H1 (cell line): ENCODE results near the gene TSPAN9. TPM values are rescaled to one million over a fixed set of nuclear protein-coding genes. Genes with fewer than 3 reads are reported as not detected.

ENCODE experiments used
- CTCF ChIA-PET: fragments of 300-600 bp; sonication (Branson Sonifier 250); formaldehyde crosslinking; loops from one replicate; lab custom pipeline; 2021; ENCODE audit not compliant: partially characterized antibody; lab: Charles Lee
- POLR2A ChIA-PET: fragments of 300-600 bp; sonication (Branson Sonifier 250); formaldehyde crosslinking; loops from one replicate; lab custom pipeline; 2021; ENCODE audit warnings: inconsistent platforms; ENCODE audit not compliant: partially characterized antibody; lab: Charles Lee
- DNase-seq, 2 experiments: peaks; one replicate each; pipeline versions ENCODE4 v3.0.0 to v3.0.0-alpha.2; 2010 to 2022; ENCODE audit warnings: low spot score in 2 of 2, low read depth in 1 of 2, mixed read lengths in 1 of 2
- FAIRE-seq: peaks from 2 replicates; lab custom pipeline; 2011; peaks lifted over from hg19 to GRCh38; lab: Jason Lieb, UNC
- H2AFZ ChIP-seq: 2 replicates; pipeline ENCODE4 v1.8.1; 2012; ENCODE audit warnings: low read length, inconsistent platforms
- H2AK5ac ChIP-seq: 2 replicates; pipeline ENCODE4 v1.6.1; 2013; ENCODE audit warnings: low read depth, low read length
- H2BK120ac ChIP-seq: replicated peaks from 2 replicates; pipeline ENCODE3; 2013; ENCODE audit warnings: low read depth, low read length, inconsistent platforms
- H2BK12ac ChIP-seq: 2 replicates; pipeline ENCODE4 v1.6.1; 2013; ENCODE audit warnings: low read depth, low read length
- H2BK15ac ChIP-seq: 2 replicates; pipeline ENCODE4 v1.6.1; 2013; ENCODE audit warnings: low read length
- H2BK20ac ChIP-seq: 2 replicates; pipeline ENCODE4 v1.6.1; 2013; ENCODE audit warnings: low read length
- H2BK5ac ChIP-seq: 2 replicates; pipeline ENCODE4 v1.6.1; 2013; ENCODE audit warnings: low read depth, low read length
- H3K14ac ChIP-seq: 2 replicates; pipeline ENCODE4 v1.6.1; 2013; ENCODE audit warnings: inconsistent platforms; ENCODE audit not compliant: insufficient read length
- H3K18ac ChIP-seq: 2 replicates; pipeline ENCODE4 v1.6.1; 2013; ENCODE audit warnings: low read length; ENCODE audit errors: extremely low read depth
- H3K23ac ChIP-seq: 2 replicates; pipeline ENCODE4 v1.6.1; 2013; ENCODE audit warnings: inconsistent platforms; ENCODE audit not compliant: insufficient read length
- H3K23me2 ChIP-seq: 2 replicates; pipeline ENCODE4 v1.6.1; 2013; ENCODE audit warnings: low read depth, low read length
- H3K27ac ChIP-seq: 2 replicates; pipeline ENCODE4 v1.6.1; 2011; ENCODE audit warnings: low read depth, low read length, inconsistent platforms
- H3K27me3 ChIP-seq, 4 experiments: replicated peaks in 1 of 4; 1 replicate in 1 of 4; 2 replicates in 3 of 4; pipeline versions ENCODE4 v1.6.1 to v1.8.1; 2011 to 2013; ENCODE audit warnings: low read length in 3 of 4, mild to moderate bottlenecking in 3 of 4, inconsistent platforms in 2 of 4, mixed read lengths in 2 of 4, moderate library complexity in 1 of 4; ENCODE audit not compliant: control insufficient read depth in 3 of 4, insufficient read depth in 3 of 4; ENCODE audit errors: extremely low read depth in 1 of 4
- H3K36me3 ChIP-seq, 4 experiments: 2 replicates each; pipeline versions ENCODE4 v1.6.1 to v1.8.1; 2011 to 2013; ENCODE audit warnings: mild to moderate bottlenecking in 4 of 4, low read length in 3 of 4, moderate library complexity in 2 of 4, control low read depth in 1 of 4, inconsistent platforms in 1 of 4; ENCODE audit not compliant: insufficient read depth in 4 of 4, control insufficient read depth in 2 of 4
- H3K4ac ChIP-seq: replicated peaks from 2 replicates; pipeline ENCODE3; 2013; ENCODE audit warnings: low read length, low read depth, mixed read lengths, inconsistent platforms; ENCODE audit not compliant: insufficient read length
- H3K4me1 ChIP-seq, 4 experiments: replicated peaks in 1 of 4; 1 replicate in 1 of 4; 2 replicates in 3 of 4; pipeline versions ENCODE4 v1.6.1 to v1.8.1; 2011 to 2013; ENCODE audit warnings: low read length in 3 of 4, inconsistent platforms in 2 of 4, mixed read lengths in 1 of 4; ENCODE audit not compliant: insufficient read depth in 4 of 4, control insufficient read depth in 3 of 4
- H3K4me2 ChIP-seq, 2 experiments: 2 replicates each; pipeline versions ENCODE4 v1.6.1 to v1.8.1; 2011 to 2013; ENCODE audit warnings: low read depth in 2 of 2, low read length in 2 of 2, control low read depth in 1 of 2, inconsistent platforms in 1 of 2, mild to moderate bottlenecking in 1 of 2; ENCODE audit not compliant: insufficient read depth in 1 of 2
- H3K4me3 ChIP-seq, 4 experiments: fragments of 200-600, 300-600 bp in 1 of 4; sonication (generic), shearing (Covaris generic), sonication (Bioruptor Twin) in 1 of 4; 2 replicates each; pipeline versions ENCODE4 v1.5.1 to v1.8.1; 2011 to 2016; ENCODE audit warnings: low read length in 4 of 4, low read depth in 3 of 4, control low read depth in 2 of 4, inconsistent platforms in 2 of 4, mild to moderate bottlenecking in 2 of 4, mixed read lengths in 1 of 4, moderate library complexity in 1 of 4; ENCODE audit not compliant: insufficient read depth in 2 of 4; ENCODE audit errors: extremely low read depth in 1 of 4
- H3K56ac ChIP-seq: replicated peaks from 2 replicates; pipeline ENCODE3; 2013; ENCODE audit warnings: low read depth, mild to moderate bottlenecking, mixed read lengths, low read length, inconsistent platforms; ENCODE audit not compliant: insufficient read length
- H3K79me1 ChIP-seq: 2 replicates; pipeline ENCODE4 v1.6.1; 2013; ENCODE audit warnings: low read depth, low read length, control low read depth
- H3K79me2 ChIP-seq, 2 experiments: 2 replicates each; pipeline versions ENCODE4 v1.6.1 to v1.8.1; 2012 to 2013; ENCODE audit warnings: low read length in 2 of 2, mild to moderate bottlenecking in 2 of 2, inconsistent platforms in 1 of 2; ENCODE audit not compliant: insufficient read depth in 2 of 2, control insufficient read depth in 1 of 2
- H3K9ac ChIP-seq, 4 experiments: replicated peaks in 1 of 4; 1 replicate in 1 of 4; 2 replicates in 3 of 4; pipeline versions ENCODE4 v1.6.1 to v1.8.1; 2011 to 2013; ENCODE audit warnings: low read depth in 3 of 4, low read length in 3 of 4, control low read depth in 2 of 4, mild to moderate bottlenecking in 2 of 4, moderate library complexity in 2 of 4, inconsistent platforms in 1 of 4; ENCODE audit errors: extremely low read depth in 1 of 4
- H3K9me3 ChIP-seq, 2 experiments: 2 replicates each; pipeline versions ENCODE4 v1.6.1 to v1.8.1; 2012 to 2013; ENCODE audit warnings: mild to moderate bottlenecking in 2 of 2, moderate library complexity in 2 of 2, control low read depth in 1 of 2, inconsistent platforms in 1 of 2, low read depth in 1 of 2, low read length in 1 of 2, mixed read lengths in 1 of 2; ENCODE audit not compliant: insufficient read depth in 2 of 2
- H4K20me1 ChIP-seq, 2 experiments: replicated peaks in 1 of 2; 2 replicates each; pipeline versions ENCODE3 to v1.8.1; 2011 to 2013; ENCODE audit warnings: inconsistent platforms in 2 of 2, low read length in 2 of 2, mild to moderate bottlenecking in 1 of 2; ENCODE audit not compliant: insufficient read depth in 2 of 2, control insufficient read depth in 1 of 2
- H4K5ac ChIP-seq: 2 replicates; pipeline ENCODE4 v1.6.1; 2013; ENCODE audit warnings: low read length, low read depth, mixed read lengths, inconsistent platforms; ENCODE audit not compliant: insufficient read length
- H4K8ac ChIP-seq: 2 replicates; pipeline ENCODE4 v1.8.0; 2013; ENCODE audit warnings: mild to moderate bottlenecking, moderate library complexity, low read length, inconsistent platforms; ENCODE audit not compliant: insufficient read depth; ENCODE audit errors: extremely low read depth
- H4K91ac ChIP-seq: replicated peaks from 2 replicates; pipeline ENCODE3; 2013; ENCODE audit warnings: low read length, mixed read lengths, inconsistent platforms; ENCODE audit not compliant: insufficient read length
- CREB1 ChIP-seq: IDR thresholded peaks from 2 replicates; pipeline ENCODE4 v1.6.1; 2012; ENCODE audit warnings: inconsistent platforms
- EZH2 ChIP-seq: fragments of 200-600 bp; sonication (generic); IDR thresholded peaks from 2 replicates; pipeline ENCODE4 v1.7.1; 2012; ENCODE audit warnings: low read depth, mild to moderate bottlenecking, moderate library complexity, low read length, inconsistent platforms; ENCODE audit not compliant: severe bottlenecking
- TCF12 ChIP-seq: IDR thresholded peaks from 2 replicates; pipeline ENCODE4 v1.6.1; 2011; ENCODE audit warnings: low read depth, mild to moderate bottlenecking, low read length
- WGBS, 2 experiments: shearing (Covaris generic) in 1 of 2; methylation state at CpG; one replicate each; pipeline versions ENCODE4 v1.1.6 to v1.1.7; 2013 to 2015; ENCODE audit warnings: low lambda C conversion rate in 2 of 2, mixed read lengths in 2 of 2, inconsistent platforms in 1 of 2, low coverage in 1 of 2, missing lambda C conversion rate in 1 of 2; ENCODE audit not compliant: insufficient replicate concordance in 2 of 2, insufficient coverage in 1 of 2, insufficient read length in 1 of 2; ENCODE audit errors: extremely low coverage in 1 of 2, missing lambda C conversion rate in 1 of 2; 5-methylcytosine and 5-hydroxymethylcytosine counted together
- polyA plus RNA-seq, 7 experiments: library from polyadenylated mRNA; depleted of rRNA in 3 of 7; stranded (reverse) in 5 of 7; unstranded in 2 of 7; fragments of >200 nt in 5 of 7; fragments of 200-250 nt in 2 of 7; gene quantifications; 1 replicate in 5 of 7; 2 replicates in 1 of 7; 4 replicates in 1 of 7; pipeline versions ENCODE4 v1.2.1 to v1.2.3, GENCODE V29; 2011 to 2013; ENCODE audit warnings: missing spikeins in 2 of 7, mixed read lengths in 2 of 7
- total RNA-seq: library from RNA; stranded (reverse); fragmentation: NEBNext Ultra II Directional; extraction: Animal tissue kit (Norgen Biotek cat#: 25700); gene quantifications from 2 replicates; pipeline ENCODE4 v1.2.1, GENCODE V29; 2021

Gene TSPAN9
- total and polyA plus RNA-seq, 2 of the 8 experiments (the other 6 are each of a cell fraction or from before 2014, with no cell fraction given), result 11.5 to 29.1 TPM

DNA sequence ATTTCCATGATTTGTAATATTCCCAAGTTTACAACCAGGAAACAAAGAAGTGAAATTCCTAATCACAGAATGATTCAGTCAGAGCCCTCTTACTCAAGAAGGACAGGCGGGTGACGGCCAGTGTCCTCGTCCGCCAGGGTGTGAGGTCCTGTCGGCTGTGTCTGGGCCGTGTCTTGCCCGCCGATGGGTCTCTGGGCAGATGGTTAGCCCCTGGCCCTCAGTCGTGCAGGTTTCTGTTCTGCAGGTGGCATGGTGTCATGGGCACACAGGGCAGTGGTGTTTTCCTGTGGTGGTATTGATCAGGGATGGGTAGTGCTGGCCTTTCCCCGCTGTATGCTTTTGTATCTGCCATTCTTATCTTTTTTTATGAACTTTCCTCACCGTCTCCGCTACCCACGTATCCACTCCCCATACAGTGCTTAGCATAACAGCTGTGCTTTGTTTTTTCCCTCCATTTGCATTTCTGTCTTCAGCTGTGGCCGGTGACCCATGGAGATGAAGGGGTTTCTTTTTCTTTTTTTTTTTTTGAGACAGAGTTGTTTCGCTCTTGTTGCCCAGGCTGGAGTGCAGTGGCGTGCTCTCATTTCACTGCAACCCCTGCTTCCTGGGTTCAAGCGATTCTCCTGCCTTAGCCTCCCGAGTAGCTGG, 100.7 kb downstream of the TSPAN9 start:
- peaks cover 2 to 11% (median 5%) of the 10 kb centered on the region in 4 experiments; a peak in 6 of 7 replicates for H3K4me1 ChIP-seq
- peaks cover 3% of the 10 kb centered on the region; the same call in 1 of the 2 replicates for H3K23me2 ChIP-seq
- DNase-seq (no peak), FAIRE-seq (no peak)
- H2AK5ac ChIP-seq, result no peak overlapping the region
- peaks cover 3% of the 10 kb centered on the region for H3K79me1 ChIP-seq
- POLR2A ChIA-PET, result interaction anchor here (0.7 kb wide), 1 partner anchor 9 kb away, joined by 3 read pairs; no protein-coding TSS in a partner anchor
- no peaks in the 10 kb centered on the region for H3K79me2 ChIP-seq
- no peak overlapping the region for H4K5ac ChIP-seq
- H2BK20ac ChIP-seq, result no peak overlapping the region
- H3K23ac ChIP-seq, result no peak overlapping the region
- no peaks in the 10 kb centered on the region for H3K9me3 ChIP-seq
- no peak overlapping the region for H4K91ac ChIP-seq
- H3K27me3 ChIP-seq, result no peaks in the 10 kb centered on the region
- H4K8ac ChIP-seq, result no peak overlapping the region
- H3K4me3 ChIP-seq, result no peak overlapping the region
- WGBS, 2 experiments, result 81% methylated on average over 16 of the region's 18 CpGs; no CpG with 5 or more reads in 1 of the 2 experiments
- H3K9ac ChIP-seq, result no peak overlapping the region
- no peak overlapping the region for H2BK120ac ChIP-seq
- H3K14ac ChIP-seq, result no peak overlapping the region
- no peaks in the 10 kb centered on the region for H4K20me1 ChIP-seq
- no peaks in the 10 kb centered on the region for H3K36me3 ChIP-seq
- H2AFZ ChIP-seq, result no peak overlapping the region
- no peak overlapping the region for H3K27ac ChIP-seq
- no peak overlapping the region for H2BK15ac ChIP-seq
- no peak overlapping the region for H3K56ac ChIP-seq
- peak overlapping the region in 1 of 2 experiments; percentile 10; a peak in 1 of 4 replicates for H3K4me2 ChIP-seq
- no peak overlapping the region for H3K4ac ChIP-seq
- peak overlapping the region; percentile 52; the same call in 1 of the 2 replicates for H2BK5ac ChIP-seq
- H3K18ac ChIP-seq, result 0 out of 2 replicates have a peak overlapping the region, but pooled peaks have one; percentile 32
- CTCF ChIA-PET, result interaction anchor here (0.9 to 2.4 kb wide), 10 partner anchors 10 to 328 kb away, joined by 3 to 10 read pairs (median 4); no protein-coding TSS in a partner anchor
- no peak overlapping the region; the same call in 1 of the 2 replicates for H2BK12ac ChIP-seq
- no peak for TF ChIP-seq EZH2
- no peak for TF ChIP-seq TCF12
- no peak for TF ChIP-seq CREB1
